ENCODE data around the gene SERPINA3. TPM values are rescaled to one million over a fixed set of nuclear protein-coding genes. Genes with fewer than 3 reads are reported as not detected.
A peak's percentile ranks its signal among the peaks of the same experiment; 100 is the strongest.

SERPINA3 gene
- polyA plus RNA-seq, 1 donor (not counting 4 experiments of a cell fraction or from before 2014, with no cell fraction given), result 0.50 TPM

- Histone ChIP-seq H3K27me3 (ENCODE audit: control insufficient read depth, extremely low read depth, insufficient read depth, low read length) (no peaks in the 10 kb centered on the region), H3K4me1 (ENCODE audit: control insufficient read depth, extremely low read depth, insufficient read depth, low read length) (peaks cover 35% of the 10 kb centered on the region)
- FAIRE-seq, result no peak
These were observed 14.4 kb upstream of the SERPINA3 start for GRCh38 chr14:94597788-94598187.

DNA sequence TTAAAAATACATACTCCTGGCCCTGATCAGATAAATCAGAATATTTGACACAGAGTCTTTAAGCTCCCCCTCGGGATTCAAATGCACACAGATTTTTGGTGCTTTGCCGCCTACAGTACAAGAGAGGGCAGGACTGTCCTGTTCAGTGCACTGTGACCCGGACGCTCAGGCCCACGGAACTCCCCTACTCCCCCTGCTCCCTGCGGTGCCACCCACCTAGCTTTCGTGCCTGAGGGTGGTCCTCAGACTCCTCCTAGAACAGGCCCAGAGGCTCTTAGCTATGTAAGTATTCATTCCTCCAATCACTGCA lies 13.7 kb upstream of the SERPINA3 start:
- peak overlapping the region; percentile 89 for H3K27ac ChIP-seq (ENCODE audit: control insufficient read depth, insufficient read depth, low read length)
- no peak for DNase-seq (ENCODE audit: low read depth, low spot score)
- no peak for FAIRE-seq
- dilution Hi-C loops (cut with MboI; ENCODE audit: extremely low pct_ligation_motif_present, low sequenced_read_pairs), result no loop called here
- H3K9ac ChIP-seq (ENCODE audit: control insufficient read depth, extremely low read depth, insufficient read depth, low read length), result peak overlapping the region; percentile 60
- no peaks in the 10 kb centered on the region for H3K9me3 ChIP-seq (ENCODE audit: control insufficient read depth, low read depth, low read length)
- H3K4me2 ChIP-seq (ENCODE audit: control insufficient read depth, extremely low read depth, insufficient read depth, low read depth, low read length), result peak overlapping the region; percentile 81
- H3K79me2 ChIP-seq (ENCODE audit: control insufficient read depth, insufficient read depth, low read length), result no peaks in the 10 kb centered on the region
- no peak for TF ChIP-seq CTCF (optimal IDR thresholded peaks at IDR 0.05 in 1 of 3, IDR thresholded peaks at IDR 0.05 in 1 of 3, conservative IDR thresholded peaks at IDR 0.05 in 1 of 3; ENCODE audit: extremely low read depth in 1 of 3, insufficient read depth in 2 of 3, low read length in 3 of 3)
- no peak for TF ChIP-seq EZH2 (IDR thresholded peaks at IDR 0.05; ENCODE audit: low read length)
- H3K4me3 ChIP-seq (ENCODE audit: control insufficient read depth in 2 of 3, extremely low read depth in 1 of 3, insufficient read depth in 2 of 3, low read depth in 1 of 3, low read length in 3 of 3), result no peak overlapping the region
- no peaks in the 10 kb centered on the region for H4K20me1 ChIP-seq (ENCODE audit: control insufficient read depth, extremely low read depth, insufficient read depth, low read length)
- peaks cover 35% of the 10 kb centered on the region for H3K4me1 ChIP-seq (ENCODE audit: control insufficient read depth, extremely low read depth, insufficient read depth, low read length)
- H3K9me1 ChIP-seq (ENCODE audit: control insufficient read depth, extremely low read depth, insufficient read depth, low read length), result no peaks in the 10 kb centered on the region
- H3K27me3 ChIP-seq (ENCODE audit: control insufficient read depth, extremely low read depth, insufficient read depth, low read length), result no peaks in the 10 kb centered on the region
- H2AFZ ChIP-seq (ENCODE audit: control insufficient read depth, low read length), result no peak overlapping the region
- no peaks in the 10 kb centered on the region for H3K36me3 ChIP-seq (ENCODE audit: control insufficient read depth in 2 of 2, extremely low read depth in 1 of 2, insufficient read depth in 2 of 2, low read length in 2 of 2)

More at GRCh38 chr14:94597788-94598187, 14.4 kb upstream of the SERPINA3 start:
- no peaks in the 10 kb centered on the region for H3K79me2 ChIP-seq (ENCODE audit: control insufficient read depth, insufficient read depth, low read length)
- H3K4me2 ChIP-seq (ENCODE audit: control insufficient read depth, extremely low read depth, insufficient read depth, low read depth, low read length), result no peak overlapping the region
- no peak for DNase-seq (ENCODE audit: low read depth, low spot score)
- no peak overlapping the region for H3K9ac ChIP-seq (ENCODE audit: control insufficient read depth, extremely low read depth, insufficient read depth, low read length)
- no peaks in the 10 kb centered on the region for H4K20me1 ChIP-seq (ENCODE audit: control insufficient read depth, extremely low read depth, insufficient read depth, low read length)
- no peaks in the 10 kb centered on the region for H3K9me1 ChIP-seq (ENCODE audit: control insufficient read depth, extremely low read depth, insufficient read depth, low read length)
- no peak overlapping the region for H2AFZ ChIP-seq (ENCODE audit: control insufficient read depth, low read length)
- H3K27ac ChIP-seq (ENCODE audit: control insufficient read depth, insufficient read depth, low read length), result no peak overlapping the region
- H3K4me3 ChIP-seq (ENCODE audit: control insufficient read depth in 2 of 3, extremely low read depth in 1 of 3, insufficient read depth in 2 of 3, low read depth in 1 of 3, low read length in 3 of 3), result no peak overlapping the region
- dilution Hi-C loops (cut with MboI; ENCODE audit: extremely low pct_ligation_motif_present, low sequenced_read_pairs), result no loop called here
- TF ChIP-seq EZH2 (IDR thresholded peaks at IDR 0.05; ENCODE audit: low read length) (no peak), CTCF (optimal IDR thresholded peaks at IDR 0.05 in 1 of 3, IDR thresholded peaks at IDR 0.05 in 1 of 3, conservative IDR thresholded peaks at IDR 0.05 in 1 of 3; ENCODE audit: extremely low read depth in 1 of 3, insufficient read depth in 2 of 3, low read length in 3 of 3) (no peak)
- no peaks in the 10 kb centered on the region for H3K36me3 ChIP-seq (ENCODE audit: control insufficient read depth in 2 of 2, extremely low read depth in 1 of 2, insufficient read depth in 2 of 2, low read length in 2 of 2)
- no peaks in the 10 kb centered on the region for H3K9me3 ChIP-seq (ENCODE audit: control insufficient read depth, low read depth, low read length)
